Endometrium (tissue), 2 donors: ENCODE results near the gene PIGC.

Source experiments
- FAIRE-seq: peaks from 2 replicates; lab custom pipeline; 2012; peaks lifted over from hg19 to GRCh38; lab: Jason Lieb, UNC
- donor health status: control.
- donor health status: control.

Gene PIGC

GRCh38 chr1:172443666-172444453, at the start of gene PIGC:
PIGC (minus strand) TSS chr1:172444069; CDS start chr1:172442622, 1,447 bp downstream.
- no peak for FAIRE-seq

GRCh38 chr1:172492421-172492820, 48.6 kb upstream of the PIGC start:
- FAIRE-seq, result no peak

GRCh38 chr1:172489847-172490246, 46.0 kb upstream of the PIGC start:
- no peak for FAIRE-seq

GRCh38 chr1:172488393-172488792, 44.5 kb upstream of the PIGC start:
- FAIRE-seq, result no peak

GRCh38 chr1:172487550-172487949, 43.7 kb upstream of the PIGC start:
- FAIRE-seq, result no peak

GRCh38 chr1:172486805-172487454, 43.1 kb upstream of the PIGC start:
- no peak for FAIRE-seq

GRCh38 chr1:172485626-172486025, 41.8 kb upstream of the PIGC start:
- no peak for FAIRE-seq

- FAIRE-seq, result no peak
Measured at GRCh38 chr1:172484252-172484651, 40.4 kb upstream of the PIGC start.

GRCh38 chr1:172483448-172483847, 39.6 kb upstream of the PIGC start:
- no peak for FAIRE-seq

- no peak for FAIRE-seq
Measured at GRCh38 chr1:172482044-172482443, 38.2 kb upstream of the PIGC start.

GRCh38 chr1:172480431-172480830, 36.6 kb upstream of the PIGC start:
- FAIRE-seq, result no peak

GRCh38 chr1:172478485-172478884, 34.6 kb upstream of the PIGC start:
- FAIRE-seq, result no peak

- FAIRE-seq, result no peak
Measured at GRCh38 chr1:172477741-172478140, 33.9 kb upstream of the PIGC start.

GRCh38 chr1:172477216-172477615, 33.3 kb upstream of the PIGC start:
- FAIRE-seq, result no peak

- no peak for FAIRE-seq
Measured at GRCh38 chr1:172476218-172476811, 32.4 kb upstream of the PIGC start.

- FAIRE-seq, result no peak
Measured at GRCh38 chr1:172473842-172474241, 30.0 kb upstream of the PIGC start.

- no peak for FAIRE-seq
Measured at GRCh38 chr1:172473302-172473701, 29.4 kb upstream of the PIGC start.

GRCh38 chr1:172472495-172472894, 28.6 kb upstream of the PIGC start:
- no peak for FAIRE-seq

- FAIRE-seq, result no peak
Measured at GRCh38 chr1:172471666-172472065, 27.8 kb upstream of the PIGC start.

- FAIRE-seq, result no peak
Measured at GRCh38 chr1:172470149-172470548, 26.3 kb upstream of the PIGC start.

- FAIRE-seq, result no peak
Measured at GRCh38 chr1:172469717-172470116, 25.8 kb upstream of the PIGC start.

- no peak for FAIRE-seq
Measured at GRCh38 chr1:172468296-172468695, 24.4 kb upstream of the PIGC start.

GRCh38 chr1:172467446-172467845, 23.6 kb upstream of the PIGC start:
- no peak for FAIRE-seq
